NB4 (cell line): Measurements from ENCODE around the gene AIM2.
"Not testable (repeated sequence)": the region's sequence is repeated elsewhere in the genome, so short reads cannot be mapped to it uniquely, and the experiment has no call there.

Experiments
- DNase-seq: peaks from one replicate; pipeline ENCODE4 v3.0.0; 2010; ENCODE audit warnings: low read depth
- H3K4me3 ChIP-seq: one replicate; pipeline ENCODE4 v1.5.1; 2011; ENCODE audit warnings: mild to moderate bottlenecking, low read depth, low read length, moderate library complexity
- CTCF ChIP-seq: IDR thresholded peaks from one replicate; pipeline ENCODE4 v1.5.1; 2012; ENCODE audit warnings: low read depth, low read length
- MAX ChIP-seq: IDR thresholded peaks from 2 replicates; pipeline ENCODE4 v1.6.1; 2011; ENCODE audit warnings: low read depth, low read length
- MYC ChIP-seq: IDR thresholded peaks from 2 replicates; pipeline ENCODE4 v1.6.1; 2011; ENCODE audit warnings: low read depth, low read length
- POLR2A ChIP-seq: IDR thresholded peaks from 2 replicates; pipeline ENCODE4 v1.6.1; 2011; ENCODE audit warnings: mild to moderate bottlenecking; ENCODE audit not compliant: insufficient read length; ENCODE audit errors: extremely low read depth

Gene AIM2

DNA sequence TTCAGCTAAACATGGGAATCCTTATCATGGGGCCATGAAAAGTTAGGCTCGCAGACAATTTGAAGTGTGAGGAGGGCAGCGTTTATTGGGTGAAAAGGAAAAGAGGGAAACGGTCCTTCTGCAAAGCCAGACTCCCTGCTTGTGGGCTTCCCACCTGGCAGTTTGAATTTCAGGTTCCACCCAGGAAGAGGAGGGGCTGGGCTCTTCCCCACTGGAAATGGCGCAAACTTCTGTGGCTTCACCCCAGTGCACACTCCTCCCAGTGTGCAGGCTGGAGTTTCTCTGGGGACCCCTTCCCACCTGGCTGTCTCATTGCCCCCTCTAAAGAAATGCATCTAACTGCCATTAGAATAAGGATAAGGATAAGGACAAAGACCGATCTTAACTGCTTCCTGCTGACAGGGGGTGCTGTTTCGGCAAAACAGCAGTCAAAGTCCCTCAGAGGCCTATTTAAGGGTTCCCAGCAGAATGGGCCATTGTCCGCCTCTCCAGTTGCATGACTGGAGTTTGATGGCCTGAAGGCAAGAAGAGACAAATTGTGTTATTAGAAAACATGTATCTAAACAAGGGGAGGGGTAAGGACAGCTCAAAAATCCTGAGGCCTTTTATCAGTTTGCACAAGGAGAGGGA is 20.4 kb downstream of the AIM2 start:
- no peak overlapping the region for H3K4me3 ChIP-seq
- no peak for TF ChIP-seq MAX
- no peak for TF ChIP-seq POLR2A
- no peak for TF ChIP-seq MYC
- TF ChIP-seq CTCF, result no peak

GRCh38 chr1:159055181-159055641 is 21.4 kb downstream of the AIM2 start:
- TF ChIP-seq CTCF, result no peak
- TF ChIP-seq POLR2A, result no peak
- no peak for TF ChIP-seq MYC
- TF ChIP-seq MAX, result no peak
- H3K4me3 ChIP-seq, result no peak overlapping the region
- peak; percentile 76 for DNase-seq

More for the DNA sequence above, 20.4 kb downstream of the AIM2 start:
- peak; percentile 19 for DNase-seq

DNA sequence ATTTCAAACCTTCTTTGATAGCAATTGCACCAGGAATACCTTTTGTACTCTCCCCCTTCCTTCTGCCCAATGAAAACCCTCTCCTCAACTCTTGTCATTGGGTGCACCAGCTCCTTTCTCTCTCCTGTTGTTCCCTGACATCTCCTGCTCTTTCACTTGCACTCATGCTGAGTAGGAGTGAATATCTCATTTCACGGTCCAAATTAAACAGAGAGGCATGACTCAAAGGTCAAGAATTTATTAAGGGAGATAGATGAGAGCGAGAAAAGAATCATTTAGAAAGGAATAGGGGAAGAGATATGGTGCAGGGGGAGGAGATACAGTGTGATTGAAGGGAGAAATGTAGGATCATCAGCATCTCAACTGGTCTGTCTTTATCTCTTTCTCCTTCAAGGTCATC is 22.1 kb downstream of the AIM2 start:
- no peak for TF ChIP-seq MAX
- TF ChIP-seq POLR2A, result no peak
- TF ChIP-seq MYC, result no peak
- no peak for DNase-seq
- H3K4me3 ChIP-seq, result no peak overlapping the region

- no peak for TF ChIP-seq POLR2A
- no peak for TF ChIP-seq CTCF
- TF ChIP-seq MYC, result no peak
- no peak for TF ChIP-seq MAX
- no peak for DNase-seq
- H3K4me3 ChIP-seq, result no peak overlapping the region
Observed at GRCh38 chr1:159051436-159051835, 25.1 kb downstream of the AIM2 start.

DNA sequence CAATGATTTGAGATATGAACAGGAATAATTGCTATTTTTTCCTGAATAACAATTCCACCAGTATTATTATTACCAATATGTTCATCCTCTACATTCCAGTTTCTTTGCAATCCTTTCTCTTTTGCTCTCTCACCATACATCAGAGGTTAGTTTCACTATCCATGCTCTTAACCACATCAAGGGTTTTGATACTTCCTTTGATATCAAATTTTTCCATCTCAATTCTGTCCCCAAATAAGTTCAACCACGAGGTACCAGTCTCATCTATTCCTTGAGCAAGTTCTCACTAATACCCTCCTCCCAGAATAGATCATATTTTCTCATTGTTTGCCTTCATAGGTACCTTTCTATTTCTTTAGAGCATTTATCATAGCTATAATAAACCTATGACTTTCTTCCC is 30.1 kb downstream of the AIM2 start:
- not testable (repeated sequence) for DNase-seq, H3K4me3 ChIP-seq

DNA sequence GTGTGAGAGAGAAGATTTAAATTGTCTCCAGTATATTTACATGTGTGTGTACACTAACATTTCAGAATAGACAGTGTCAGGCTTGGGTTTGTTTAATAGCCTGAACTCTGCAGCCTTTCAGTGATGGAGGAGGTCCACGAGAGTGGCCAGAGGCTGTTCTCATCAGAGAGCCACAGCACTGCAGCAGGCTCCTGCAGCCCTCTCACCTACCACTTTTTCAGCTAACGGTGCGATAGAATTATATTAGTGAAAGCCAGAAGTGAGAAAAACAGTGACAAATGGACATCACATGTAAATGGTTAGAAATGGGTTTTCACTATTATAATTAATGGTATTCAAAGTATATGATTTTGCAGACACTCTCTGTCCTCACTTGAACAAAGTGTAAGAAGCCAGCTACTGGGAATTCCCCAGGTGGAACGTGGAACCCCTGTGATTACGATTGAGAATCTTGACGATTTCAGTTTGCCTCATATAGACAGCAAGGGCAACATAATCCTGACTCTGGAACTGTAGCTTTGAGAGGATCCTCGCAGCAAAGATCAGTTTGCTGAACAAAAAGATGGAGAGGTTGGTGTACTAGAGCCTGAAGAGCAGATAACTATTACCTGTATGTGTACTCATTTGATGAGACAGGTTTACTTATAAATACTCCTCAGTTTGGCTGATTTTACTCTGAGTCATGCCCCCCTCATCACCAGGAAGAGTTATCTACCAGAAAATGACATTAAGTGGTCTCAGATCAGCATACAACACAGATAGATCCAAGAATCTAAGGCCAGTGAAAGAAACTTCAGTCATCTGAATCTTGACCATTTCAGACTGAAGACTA is 35.5 kb downstream of the AIM2 start:
- TF ChIP-seq MYC, result no peak
- no peak for TF ChIP-seq MAX
- TF ChIP-seq CTCF, result no peak
- TF ChIP-seq POLR2A, result no peak
- no peak overlapping the region for H3K4me3 ChIP-seq
- no peak for DNase-seq
